NCI-H1417 treated with DMSO at 0.1 percent for 48 hours (cell line): ENCODE measurements around the gene VMO1.

Experiments used
- DNase-seq: peaks from one replicate; lab custom pipeline; 2025; lab: John Stamatoyannopoulos, UW

The VMO1 gene

DNA sequence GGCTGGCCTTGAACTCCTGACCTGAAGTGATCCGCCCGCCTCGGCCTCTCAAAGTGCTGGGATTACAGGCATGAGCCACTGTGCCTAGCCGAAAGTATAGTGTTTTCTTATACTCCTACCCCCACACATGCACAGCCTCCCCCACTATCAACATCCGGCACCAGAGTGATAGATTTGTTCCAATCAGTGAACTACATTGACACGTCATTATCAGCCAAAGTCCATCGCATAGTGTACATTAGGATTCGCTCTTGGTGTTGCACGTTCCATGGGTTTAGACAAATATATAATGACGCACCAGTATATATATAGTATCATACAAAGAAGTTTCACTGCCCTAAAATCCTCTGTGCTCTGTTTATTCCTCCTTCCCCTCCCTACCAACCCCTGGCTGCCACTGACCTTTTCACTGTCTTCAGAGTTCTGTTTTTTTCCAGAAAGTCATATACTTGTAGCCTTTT is 26.4 kb downstream of the VMO1 start:
- DNase-seq, result no peak

DNA sequence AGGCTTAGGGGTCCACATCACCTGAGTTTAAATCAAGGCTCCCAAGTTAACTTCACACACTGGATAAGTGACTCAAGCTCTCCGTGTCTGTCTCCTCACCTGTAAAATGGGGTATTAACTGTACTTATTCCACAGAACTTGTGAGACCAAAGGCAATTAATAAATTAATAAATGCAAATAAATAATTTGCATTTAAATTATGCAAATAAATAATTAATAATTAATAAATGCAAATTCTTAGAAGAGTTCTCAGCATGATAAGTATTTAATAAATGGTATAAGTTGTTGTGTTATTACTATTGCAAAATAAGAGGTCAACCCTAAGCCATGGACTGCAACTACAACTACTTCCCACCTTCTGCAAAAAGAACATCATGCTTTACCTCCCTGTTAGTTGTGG is 32.8 kb downstream of the VMO1 start:
- DNase-seq, result no peak

- no peak for DNase-seq
These were observed 34.2 kb downstream of the VMO1 start for GRCh38 chr17:4751932-4752331.

GRCh38 chr17:4750606-4751005 is 35.6 kb downstream of the VMO1 start:
- no peak for DNase-seq

DNA sequence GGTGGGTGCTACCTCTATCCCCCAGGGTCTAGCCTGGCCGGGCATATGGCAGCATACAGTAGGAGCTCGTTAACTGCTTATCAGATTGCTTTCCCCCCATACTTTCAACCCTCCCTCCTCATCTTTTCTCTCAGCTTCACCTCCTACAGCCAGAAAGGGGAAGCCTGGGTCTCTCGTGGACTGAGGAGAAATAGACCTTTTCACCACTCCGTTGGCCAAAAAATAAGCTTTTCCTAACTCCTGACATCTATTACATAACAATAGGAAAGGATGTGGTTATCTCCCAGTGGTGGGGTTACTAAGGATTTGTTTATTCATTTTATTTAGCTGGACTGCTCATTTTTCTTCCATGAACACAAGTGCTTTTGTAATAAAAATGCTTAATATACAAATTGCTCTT is 37.5 kb downstream of the VMO1 start:
- DNase-seq, result no peak

DNA sequence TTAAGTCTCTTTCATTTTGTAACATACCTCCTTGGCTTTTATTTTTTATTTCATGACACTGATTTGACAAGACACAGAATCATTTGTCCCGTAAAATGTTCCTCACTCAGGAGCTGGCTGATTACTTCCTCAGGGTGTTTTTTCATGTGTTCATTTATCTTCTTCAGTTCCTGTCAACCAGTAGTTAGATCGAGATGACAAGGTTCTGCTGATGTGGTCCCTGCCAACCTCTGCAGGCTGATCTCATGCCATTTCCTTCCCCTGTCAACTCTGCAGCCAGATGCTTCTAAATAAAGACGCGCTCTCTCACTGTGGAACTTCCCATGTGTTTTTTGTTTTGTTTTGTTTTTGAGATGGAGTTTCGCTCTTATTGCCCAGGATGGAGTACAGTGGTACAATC is 38.3 kb downstream of the VMO1 start:
- DNase-seq, result no peak

DNA sequence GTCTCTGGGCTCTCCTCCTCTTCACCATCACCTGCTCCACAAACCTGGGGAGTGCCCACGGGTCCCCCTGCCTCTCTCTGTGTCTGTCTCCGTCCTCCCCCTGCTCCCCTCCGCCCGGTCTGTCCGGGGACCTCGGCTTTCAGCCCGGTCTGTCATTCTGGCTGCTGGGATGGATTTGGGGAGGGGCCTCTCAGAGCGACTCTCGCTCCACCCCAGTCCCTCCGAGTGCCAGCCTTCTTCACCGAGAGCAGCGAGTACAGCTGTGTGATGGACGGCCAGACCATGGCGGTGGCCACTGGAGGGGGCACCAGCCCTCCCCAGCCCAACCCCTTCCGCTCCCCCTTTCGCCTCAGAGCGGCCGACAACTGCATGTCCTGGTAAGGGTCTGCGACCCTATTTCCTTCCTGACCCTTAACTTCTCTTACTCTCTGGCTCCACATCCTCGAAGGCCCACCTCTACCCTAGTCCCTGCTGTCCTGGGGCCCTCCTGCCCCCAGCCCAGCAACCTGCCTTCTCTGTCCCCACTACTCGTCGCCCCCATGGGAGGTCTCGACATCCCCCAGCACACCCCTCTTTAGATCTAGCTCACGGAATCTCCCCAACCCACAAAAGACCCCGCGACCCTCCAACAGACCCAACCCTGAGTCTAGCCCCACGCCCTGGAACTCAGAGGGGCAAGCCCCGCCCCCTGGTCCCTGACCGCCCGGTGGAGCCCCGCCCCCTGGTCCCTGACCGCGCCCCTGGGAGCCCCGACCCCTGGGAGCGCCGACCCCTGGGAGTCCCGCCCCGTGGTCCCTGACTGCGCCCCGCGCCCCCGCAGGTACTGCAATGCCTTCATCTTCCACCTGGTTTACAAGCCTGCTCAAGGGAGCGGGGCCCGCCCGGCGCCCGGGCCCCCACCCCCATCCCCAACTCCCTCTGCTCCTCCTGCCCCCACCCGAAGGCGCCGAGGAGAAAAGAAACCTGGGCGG is 40.9 kb downstream of the VMO1 start:
- no peak for DNase-seq

DNA sequence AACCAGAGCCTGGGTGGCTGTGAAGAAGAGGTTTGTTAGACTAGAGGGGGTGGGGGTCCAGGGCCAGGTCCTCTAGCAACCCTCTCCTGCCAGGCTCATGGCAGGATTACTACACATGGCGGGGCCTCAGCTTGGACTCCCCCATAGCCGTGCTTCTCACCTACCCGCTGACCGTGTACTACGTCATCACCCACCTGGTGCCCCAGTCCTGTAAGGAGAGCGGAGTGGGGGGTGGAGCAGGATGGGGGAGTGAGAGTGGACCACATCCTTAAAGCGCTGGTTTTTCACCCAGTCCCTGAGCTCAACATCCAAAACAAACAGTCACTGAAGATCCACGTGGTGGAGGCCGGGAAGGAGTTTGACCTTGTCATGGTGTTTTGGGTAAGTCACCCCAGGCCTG is 42.3 kb downstream of the VMO1 start:
- no peak for DNase-seq

DNA sequence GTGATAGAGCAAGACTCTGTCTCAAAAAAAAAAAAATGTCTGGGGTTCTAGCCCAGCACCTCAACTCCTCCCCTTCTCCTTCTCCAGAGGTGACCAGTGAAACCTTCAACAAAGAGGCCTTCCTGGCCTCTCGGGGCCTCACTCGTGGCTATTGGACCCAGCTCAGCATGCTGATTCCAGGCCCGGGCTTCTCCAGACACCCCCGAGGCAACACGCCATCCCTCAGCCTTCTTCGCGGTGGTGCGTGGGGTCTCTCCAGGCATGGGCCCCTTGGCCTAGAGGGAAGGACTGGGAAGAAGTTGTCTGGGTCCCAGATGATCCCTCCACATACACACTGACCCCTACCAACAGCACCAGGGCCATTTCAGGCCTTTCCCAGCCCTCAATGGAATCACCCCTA is 42.9 kb downstream of the VMO1 start:
- no peak for DNase-seq

DNA sequence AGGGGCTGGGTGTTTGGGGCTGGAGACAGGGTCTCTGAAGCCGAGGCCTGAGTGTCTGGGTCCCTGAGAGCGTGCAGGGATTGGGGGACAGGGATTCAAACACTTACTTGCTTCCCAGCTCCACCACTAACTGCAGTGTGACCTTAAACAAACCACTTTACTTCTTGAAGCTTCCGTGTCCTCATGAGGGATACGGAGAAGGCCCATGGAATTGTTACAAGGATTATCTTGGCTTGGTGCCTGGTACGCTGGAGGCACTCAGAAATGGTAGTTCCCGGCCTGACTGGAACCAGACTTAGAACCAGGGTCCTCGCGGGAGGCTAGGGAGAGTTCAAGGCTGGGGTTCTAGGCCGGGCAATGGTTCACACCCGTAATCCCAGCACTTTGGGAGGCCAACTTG is 43.5 kb downstream of the VMO1 start:
- DNase-seq, result no peak

- DNase-seq, result no peak
These were observed 44.0 kb downstream of the VMO1 start for GRCh38 chr17:4742133-4742532.

DNA sequence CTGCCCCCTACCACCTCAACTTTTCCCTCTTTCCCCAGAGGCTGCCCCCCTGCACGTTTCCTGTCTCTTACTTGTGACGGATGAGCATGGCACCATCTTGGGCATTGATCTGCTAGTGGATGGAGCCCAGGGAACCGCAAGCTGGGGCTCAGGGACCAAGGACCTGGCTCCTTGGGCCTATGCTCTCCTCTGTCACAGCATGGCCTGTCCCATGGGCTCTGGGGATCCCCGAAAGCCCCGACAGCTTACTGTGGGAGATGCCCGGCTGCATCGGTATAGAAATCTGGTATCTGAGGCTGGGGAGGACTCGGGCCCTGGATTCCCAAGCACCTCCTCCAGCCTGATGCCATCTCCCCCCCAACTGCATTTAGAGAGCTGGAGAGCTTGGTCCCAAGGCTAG is 44.6 kb downstream of the VMO1 start:
- no peak for DNase-seq

DNA sequence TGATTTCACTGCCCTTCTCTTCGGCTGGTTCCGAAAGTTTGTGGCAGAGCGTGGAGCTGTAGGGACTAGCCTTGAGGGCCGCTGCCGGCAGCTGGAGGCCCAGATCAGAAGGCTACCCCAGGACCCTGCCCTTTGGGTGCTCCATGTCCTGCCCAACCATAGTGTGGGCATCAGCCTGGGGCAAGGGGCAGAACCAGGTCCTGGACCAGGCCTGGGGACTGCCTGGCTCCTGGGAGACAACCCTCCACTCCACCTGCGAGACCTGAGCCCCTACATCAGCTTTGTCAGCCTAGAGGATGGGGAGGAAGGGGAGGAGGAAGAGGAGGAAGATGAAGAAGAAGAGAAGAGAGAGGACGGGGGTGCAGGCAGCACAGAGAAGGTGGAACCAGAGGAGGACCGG is 45.6 kb downstream of the VMO1 start:
- DNase-seq, result no peak

DNA sequence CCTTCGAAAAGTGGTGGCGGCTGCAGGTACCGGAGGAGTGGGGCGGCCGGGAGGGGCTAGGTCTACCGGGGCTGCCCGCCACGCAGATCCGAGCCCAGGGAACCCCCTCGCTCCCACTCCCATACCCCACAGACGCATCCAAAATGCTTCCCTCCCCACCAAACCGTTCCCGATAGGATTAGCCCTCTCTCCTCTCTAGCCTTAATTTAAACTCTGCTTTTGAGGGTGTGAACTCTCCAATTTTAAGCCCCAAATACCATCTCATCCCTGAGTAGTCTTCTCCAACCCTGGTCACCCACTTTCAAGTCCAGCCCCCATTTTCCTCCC is 46.2 kb downstream of the VMO1 start:
- no peak for DNase-seq

DNA sequence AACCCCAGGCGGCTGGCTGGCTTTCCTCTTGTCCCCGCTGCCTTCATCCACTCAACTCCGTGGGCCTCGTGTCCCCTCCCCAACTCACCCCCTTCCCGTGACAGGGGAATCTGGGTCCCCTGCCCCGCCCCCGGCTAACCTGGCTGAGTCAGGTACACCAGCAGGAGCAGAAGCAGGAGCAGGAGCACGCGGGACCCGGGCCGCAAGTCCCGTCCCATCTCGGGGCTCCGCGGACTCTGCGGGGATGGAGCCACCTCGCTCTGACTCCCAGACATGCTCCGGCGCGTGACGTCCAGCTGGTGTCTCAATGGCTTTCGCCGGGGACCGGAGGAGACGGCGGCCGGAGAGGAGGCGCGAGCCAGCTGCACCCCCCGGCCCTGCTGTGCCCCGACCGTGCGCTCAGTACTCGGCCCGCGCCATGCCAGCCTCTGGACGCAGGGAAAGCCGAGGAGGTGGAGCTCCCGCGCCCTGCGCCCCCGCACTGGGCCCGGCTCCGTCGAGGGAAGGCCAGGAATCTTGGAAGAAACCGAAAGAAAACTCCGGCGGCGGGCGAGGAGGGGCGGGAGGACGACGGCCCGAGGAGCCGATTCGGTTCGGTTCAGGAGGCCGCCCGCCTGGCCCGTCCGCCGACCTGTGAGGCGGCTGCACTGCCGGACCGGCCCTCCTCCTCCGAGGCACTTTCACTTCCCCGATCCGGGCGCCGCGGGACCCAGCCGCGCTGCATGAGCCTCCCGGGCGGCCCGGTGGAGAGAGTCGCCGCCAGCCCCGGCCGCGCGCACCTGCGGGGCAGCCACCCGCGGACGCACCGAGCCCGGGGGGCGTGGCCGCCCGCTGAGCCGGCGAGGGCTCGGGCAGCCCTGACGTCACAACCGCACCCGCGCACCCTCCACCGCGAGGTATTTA is 46.8 kb downstream of the VMO1 start, which contains the start of the genes CXCL16 and ZMYND15:
Gene CXCL16, minus strand, starts transcription at position 807 of the 903 bp plus-strand sequence. Its CDS starts 589 bp downstream, at position 218.
Gene ZMYND15, plus strand, starts transcription at position 712 of the 903 bp plus-strand sequence. CDS start 716 bp downstream, outside the sequence.
- no peak for DNase-seq

DNA sequence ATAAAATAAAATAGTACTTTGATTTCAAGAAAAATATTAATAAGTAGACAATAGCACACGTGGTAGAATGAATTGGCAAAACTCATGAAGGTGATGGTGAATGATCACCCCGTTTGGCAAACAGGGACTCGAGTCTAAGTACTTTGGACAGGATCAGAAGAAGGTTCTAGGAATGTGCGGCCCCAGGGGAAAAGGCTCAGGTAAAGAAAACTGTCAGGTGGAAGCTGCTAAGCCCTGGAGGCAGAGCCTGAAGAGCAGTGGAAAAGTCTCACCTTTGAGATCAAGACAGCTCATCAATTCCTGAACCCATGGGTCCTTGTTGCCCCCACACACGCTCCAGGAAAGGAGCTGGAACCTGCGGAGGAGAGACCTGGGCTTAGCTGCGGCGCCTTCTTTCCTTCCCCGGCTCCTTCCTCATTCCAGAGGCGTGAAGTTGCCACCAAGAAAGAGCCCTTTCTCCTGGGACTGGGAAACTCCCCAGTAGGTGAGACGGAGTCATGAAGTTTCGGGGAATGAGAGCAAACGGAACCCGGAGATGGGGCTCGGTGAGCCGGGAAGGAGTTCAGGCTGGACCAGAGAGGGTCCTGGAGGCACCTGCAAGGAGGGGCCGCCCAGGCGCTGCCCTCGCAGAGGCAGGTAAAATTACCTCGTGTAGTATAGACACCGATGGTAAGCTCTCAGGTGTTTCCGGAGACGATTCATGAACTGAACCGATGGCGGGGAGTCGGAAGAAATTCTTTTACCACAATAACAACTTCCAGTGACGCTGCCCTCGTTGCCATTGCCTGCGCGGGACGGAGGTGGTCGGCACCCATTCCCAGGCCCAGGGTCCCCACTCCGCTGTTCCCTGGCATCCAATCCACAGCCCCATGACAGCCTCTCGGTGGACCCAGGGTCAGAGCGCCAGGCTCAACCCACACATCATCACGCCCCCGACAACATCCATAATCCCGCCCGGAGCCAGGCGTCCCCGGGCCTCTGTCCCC is 47.7 kb downstream of the VMO1 start:
- no peak for DNase-seq

DNA sequence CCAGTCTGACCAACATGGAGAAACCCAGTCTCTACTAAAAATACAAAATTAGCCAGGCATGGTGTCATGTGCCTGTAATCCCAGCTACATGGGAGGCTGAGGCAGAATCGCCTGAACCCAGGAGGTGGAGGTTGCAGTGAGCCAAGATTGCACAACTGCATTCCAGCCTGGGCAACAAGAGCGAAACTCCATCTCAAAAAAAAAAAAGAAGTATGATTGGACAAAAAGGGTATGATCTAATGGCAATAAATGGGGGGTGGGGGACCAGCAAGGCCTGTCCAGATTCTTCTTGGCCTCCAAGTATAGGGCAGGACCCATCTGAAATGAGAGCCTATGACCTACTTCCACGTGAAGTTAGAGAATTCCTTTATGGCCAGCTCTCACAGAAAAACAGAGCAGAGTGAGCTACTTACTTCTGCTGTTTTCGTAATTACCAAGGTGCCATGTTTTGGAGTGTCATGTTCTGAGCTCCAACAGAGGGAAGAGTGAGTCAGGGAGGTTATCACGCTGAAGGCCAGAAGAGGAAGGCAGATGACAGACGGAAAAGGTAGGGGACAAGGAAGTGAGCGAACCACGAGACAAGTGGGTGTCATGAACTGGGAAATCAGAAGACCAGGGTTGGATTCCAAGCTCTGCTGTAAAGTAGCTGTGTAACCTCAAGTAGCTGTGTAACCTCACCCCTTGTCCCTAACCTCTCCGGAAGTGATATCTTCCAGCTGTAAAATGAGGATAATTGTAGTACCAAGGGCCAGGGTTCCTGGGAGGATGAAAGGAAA is 50.1 kb downstream of the VMO1 start:
- no peak for DNase-seq
